GDM1 (cell line): ENCODE results near the gene RRBP1.

ENCODE experiments used
- DNase-seq: peaks from one replicate; lab custom pipeline; 2025; lab: John Stamatoyannopoulos, UW

The RRBP1 gene

DNA sequence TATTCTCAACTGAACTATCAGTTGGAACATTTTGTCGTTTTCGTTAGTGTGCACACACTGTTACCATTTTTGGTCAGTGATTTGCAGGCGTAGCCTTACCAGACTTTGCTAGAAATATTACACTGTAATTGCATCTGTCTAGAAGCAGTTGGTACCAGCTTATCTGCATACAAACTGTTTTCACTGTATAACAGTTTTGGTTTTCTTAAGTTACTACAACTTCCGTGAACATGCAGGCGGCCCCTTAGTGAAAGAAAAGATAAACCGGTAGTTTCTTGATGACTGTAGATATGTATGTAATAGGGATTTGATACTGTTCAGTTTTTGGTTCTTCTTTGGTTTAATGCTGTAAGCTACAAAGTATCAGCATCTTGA lies 110.9 kb downstream of the RRBP1 start:
- no peak for DNase-seq

DNA sequence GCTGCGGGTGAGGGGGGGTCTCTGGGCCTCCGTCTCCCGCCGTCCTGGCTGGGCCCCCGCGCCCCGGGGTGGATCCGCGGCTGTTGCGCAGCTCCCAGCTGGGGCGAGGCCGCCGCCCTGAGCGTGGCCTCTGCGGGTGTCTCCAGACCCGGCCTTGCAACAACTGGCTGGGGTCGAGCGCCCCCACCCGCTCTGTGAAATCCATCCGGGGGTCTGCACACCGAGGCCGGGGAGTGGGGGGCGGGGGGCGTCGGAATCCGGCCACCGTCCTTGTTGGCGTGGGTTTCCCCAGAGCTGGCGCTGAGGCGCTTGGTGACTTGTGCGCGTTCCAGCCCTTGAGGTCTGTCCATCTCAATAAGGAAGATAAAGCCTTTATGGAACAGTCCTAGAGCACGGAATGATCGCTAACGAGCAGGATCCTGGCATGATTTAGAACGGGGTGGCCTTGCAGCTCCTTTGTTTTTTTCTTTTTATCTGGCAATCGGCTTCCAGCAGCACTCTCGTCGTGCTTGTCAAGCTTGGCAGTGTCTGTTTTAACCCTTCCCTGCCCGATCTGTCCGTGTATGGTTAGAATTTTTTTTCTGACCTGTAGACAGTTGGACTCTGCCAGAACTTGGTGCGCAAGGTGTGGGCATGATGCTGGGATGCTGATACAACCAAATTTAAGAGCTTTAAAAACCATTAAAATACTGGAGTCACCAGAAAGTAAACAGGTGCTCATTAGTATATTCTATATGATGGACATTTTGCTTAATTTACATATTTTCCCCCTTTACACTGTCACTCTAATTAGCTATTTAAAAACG lies 111.5 kb downstream of the RRBP1 start:
- no peak for DNase-seq

DNA sequence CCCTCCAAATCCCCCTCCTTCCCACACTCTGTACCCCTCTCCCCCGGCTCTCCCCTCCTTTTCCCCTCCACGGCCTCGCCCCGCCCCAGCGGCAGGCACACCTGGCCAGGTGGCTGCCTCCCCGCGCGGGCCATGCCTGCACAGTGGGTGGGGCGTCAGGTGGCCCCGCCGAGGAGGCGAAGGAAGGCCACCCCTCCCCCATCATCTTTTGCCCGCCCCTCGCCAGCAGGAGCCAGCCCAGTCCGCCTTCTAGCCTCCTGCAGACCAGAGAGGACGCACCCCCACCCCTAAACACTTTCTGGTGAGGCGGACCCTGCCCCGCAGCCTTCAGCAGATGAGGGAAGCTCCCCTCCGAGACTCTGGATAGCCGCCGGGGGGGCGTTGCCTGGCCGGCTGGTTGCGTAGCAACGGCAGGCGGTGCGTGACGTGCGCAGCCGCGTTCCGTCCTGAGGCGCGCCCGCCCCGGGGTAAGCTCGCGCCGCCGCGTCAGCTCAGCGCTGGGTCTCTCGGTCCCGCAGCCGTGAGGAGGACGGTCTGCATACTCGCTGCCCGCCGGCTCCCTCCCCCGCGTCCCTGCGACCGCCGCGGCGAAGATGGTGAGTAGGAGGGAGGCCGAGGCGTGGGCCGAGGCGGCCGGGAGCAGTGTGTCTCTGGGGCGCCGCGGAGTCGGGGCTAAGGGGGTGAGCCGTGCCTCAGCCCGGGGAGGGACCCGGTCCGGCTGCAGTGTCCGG lies 112.3 kb downstream of the RRBP1 start, which contains the start of gene DSTN:
Gene DSTN, plus strand, starts transcription at position 460 of the 731 bp plus-strand sequence. Its CDS starts 134 bp downstream, at position 594.
- peak; percentile 85 for DNase-seq

DNA sequence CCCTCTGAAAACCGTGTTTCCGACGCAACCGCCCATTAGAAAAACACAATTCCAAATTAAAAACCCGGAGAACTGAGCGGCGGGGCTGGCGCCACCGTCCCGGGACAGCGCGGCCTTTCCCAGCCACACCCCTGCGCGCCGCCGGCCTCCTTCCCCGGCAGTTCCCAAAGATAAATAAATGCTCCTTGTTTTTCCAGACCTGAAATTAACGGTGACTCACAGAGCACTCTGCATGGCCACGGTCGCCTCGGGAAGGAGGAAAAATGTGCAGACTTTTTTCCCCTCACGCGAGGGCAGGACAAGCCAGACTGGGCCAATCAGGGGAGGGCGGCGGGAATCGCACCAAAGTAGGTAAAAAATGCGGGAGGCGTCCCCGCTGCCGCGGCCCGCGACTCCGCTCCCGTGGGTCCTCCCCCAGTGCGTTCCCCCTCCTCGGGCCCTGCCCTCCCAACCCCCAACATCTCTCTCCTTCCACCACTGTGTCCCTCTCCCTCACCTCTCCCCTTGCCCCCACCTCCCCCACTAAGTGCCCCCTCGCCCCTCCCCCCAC lies 113.0 kb downstream of the RRBP1 start:
- DNase-seq: no peak

DNA sequence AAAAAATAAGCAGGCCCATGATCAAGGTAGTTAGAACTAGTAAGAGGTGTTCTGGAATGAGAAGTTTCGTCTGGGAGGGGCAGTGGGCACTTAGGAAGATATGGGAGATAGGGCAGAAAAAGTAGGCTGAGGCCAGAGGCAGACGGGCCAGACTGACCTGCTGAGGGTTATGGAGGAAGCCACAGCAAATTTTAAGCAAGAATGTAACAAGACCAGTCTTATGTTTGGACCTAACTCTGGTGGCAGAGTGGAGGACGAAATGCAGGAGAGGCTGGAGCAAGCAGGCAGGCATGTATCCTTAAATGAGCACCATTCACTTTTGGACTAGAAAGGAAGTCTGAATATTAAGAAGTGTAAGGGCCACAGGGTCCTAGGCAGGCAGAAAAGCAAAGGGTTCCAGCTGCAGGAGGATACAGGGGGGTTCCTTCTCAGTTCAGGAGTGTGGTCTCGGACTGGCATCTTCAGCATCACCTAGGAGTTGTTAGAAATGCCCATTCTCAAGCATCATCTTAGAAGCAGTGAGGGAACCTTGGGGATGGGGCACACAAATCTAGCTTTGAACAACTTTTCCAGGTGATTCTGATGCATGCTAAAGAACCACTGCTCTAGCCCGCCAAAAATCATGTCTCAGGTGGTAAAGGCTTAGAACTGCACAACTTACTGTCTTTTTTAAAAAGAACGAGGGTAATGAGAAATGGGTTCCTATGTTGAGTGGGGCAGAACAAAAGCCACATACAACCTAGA lies 113.8 kb downstream of the RRBP1 start:
- no peak for DNase-seq

DNA sequence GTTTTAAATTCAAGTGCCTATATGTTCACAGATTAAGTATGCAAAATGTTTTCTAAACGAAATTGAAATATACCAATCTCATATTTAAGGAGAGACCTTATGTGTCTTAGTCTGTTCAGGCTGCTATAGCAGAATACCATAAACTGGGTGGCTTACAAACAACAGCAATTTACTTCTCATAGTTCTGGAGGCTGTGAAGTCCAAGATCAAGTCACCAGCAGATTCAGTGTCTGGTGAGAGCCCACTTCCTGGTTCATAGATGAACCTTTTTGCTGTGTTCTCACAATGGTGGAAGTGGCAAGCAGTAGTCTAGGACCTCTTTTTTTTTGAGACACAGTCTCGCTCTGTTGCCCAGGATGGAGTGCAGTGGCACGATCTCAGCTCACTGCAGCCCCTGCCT lies 115.7 kb downstream of the RRBP1 start:
- DNase-seq: no peak

DNA sequence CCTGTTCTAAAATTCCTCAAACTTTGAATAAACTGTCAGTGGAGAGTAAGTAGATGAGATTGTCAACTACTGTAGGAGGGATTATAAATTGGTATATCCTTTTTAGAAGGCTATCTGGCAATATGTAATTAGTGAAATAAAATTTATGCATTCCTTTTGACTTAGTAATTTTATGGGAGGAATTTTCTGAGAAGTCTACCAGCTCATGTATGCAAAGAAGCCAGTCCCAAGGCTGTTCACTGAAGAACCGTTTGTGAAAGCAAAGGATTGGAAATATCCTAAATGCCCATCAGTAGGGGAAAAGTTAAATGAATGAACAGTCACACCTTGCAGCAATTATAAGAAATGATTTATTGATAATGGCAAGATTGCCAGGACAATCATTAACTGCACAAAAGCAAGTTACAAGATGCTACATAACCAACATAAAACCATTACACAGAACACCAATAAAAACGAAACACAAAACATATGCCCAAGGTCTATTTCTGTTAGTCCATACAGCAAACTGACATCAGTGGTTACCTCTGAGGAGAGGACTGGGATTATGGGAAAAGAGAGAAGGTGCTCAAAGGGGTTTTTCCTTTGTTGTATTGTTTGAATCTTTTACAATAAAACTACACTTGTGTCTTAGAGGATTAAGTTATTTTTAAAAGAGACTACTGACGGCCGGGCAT lies 116.7 kb downstream of the RRBP1 start:
- no peak for DNase-seq
